ENCODE results near the gene VWDE.

VWDE gene

DNA sequence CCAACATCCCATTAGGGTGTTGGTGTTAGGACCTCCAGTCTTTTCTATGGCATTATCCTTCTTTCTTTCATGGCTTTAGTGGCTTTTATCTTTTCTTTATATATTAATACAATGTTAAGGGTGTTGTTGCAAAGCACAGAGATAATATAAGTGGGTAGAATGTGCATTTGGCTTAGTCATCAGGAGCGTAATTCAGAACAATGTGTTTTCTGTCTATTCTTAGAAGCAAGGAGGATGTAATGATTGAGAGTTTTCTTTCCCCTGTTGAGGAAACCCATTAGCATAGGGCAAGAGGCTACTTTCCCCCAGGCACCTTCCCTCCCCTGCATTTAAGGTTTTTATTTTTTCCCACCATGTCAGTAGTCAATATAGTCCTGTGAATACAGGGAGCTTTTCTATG is 112.9 kb downstream of the VWDE start:
- DNase-seq (ENCODE audit: low read depth): no peak

DNA sequence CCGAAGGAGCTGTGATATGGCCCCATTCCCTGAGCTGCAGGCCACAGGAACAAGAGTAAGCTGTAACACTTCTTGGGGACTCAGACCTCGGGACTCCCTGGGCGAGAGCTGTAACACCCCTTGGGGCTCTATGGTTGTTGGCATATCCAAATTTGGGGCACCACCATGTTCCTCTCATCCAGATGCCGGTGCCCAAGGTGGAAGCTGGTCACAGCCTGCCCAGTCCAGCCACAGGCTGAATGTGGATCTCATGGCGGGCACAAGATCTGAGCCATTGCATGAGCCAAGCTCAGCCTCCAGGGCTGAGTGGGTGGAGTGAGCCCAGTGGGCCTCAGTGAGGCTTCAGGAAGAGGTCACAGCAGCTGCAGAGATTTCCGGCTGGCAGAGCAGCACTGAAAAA is 113.7 kb downstream of the VWDE start:
- no peak for DNase-seq (ENCODE audit: low read depth)

GRCh38 chr7:12287901-12288300 is 115.8 kb downstream of the VWDE start:
- no peak for DNase-seq (ENCODE audit: low read depth)

GRCh38 chr7:12281038-12281437 is 122.6 kb downstream of the VWDE start:
- no peak for DNase-seq (ENCODE audit: low read depth)

All from activated gamma-delta T cell treated with anti-CD3 and anti-CD28 coated beads, Interleukin-2, amount 50 U/mL, for 16 hours (primary cell).